ENCODE measurements around the gene KLF3.

KLF3 gene

GRCh38 chr4:38656111-38656510 lies 7.9 kb upstream of the KLF3 start:
- DNase-seq (ENCODE audit: low read depth), result no peak

DNA sequence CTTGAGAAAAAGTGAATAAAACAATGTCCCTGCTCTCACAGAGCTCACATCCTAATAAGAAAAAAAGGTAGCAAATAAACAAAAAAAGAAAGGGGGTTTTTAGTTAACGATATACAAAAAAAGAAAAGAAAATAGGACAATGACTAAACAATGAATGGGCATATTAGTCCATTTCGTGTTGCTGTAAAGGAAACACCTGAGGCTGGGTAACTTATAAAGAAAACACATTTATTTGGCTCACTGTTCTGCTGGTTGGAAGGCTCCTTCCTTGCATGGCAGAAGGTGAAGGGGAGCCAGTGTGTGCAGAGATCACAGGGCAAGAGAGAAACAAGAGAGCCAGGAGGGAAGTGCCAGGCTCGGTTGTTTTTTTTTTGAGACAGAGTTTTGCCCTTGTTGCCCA lies 4.7 kb upstream of the KLF3 start:
- DNase-seq (ENCODE audit: low read depth), result no peak

DNA sequence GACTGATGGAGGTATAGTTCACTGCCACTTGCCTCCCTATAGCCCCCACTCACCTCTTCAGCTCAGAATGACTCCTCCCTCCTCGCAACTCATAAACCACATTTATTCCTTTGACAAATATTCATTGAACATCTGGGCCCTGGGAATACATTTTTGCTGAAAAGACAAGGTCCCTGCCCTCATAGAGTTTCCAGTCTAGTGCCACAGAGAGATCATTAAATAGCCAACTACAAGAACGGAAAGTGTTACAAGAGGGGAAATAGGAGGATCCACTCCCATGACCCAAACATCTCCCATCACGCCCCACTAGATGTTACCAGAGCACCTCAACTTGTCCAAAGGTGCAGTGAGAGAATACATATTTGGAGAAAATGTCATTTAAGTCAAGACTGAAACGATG lies 3.2 kb upstream of the KLF3 start:
- no peak for DNase-seq (ENCODE audit: low read depth)

- no peak for DNase-seq (ENCODE audit: low read depth)
These were observed 2.6 kb upstream of the KLF3 start for GRCh38 chr4:38661371-38661770.

DNA sequence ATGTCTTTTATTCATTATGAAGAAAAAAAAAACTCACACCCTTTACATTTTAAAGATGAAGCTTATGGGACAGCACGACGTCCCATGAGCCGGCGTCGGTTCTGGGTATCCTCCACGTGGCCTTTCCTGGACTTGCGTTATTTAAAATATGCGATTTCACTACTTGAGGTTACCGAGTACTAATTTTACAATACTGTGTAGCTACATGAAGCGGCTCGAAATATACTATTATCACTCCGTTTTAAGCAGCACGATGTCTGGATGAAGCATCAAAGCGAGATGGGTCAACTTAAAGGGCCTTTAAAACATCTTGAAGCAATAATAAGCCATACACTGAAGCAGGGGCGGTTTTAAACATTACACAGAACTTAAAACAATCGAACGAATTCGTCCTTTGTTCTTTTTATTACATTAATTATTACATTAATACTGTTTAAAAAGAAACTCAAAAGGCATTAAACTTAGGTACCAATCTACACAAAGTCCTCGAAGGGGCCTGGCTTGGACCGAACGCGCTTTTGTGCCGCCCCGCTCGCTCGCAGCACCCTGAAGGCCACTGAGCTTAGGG lies 1.4 kb upstream of the KLF3 start:
- DNase-seq (ENCODE audit: low read depth), result no peak

GRCh38 chr4:38663090-38663800 lies 754 bp upstream of the KLF3 start:
- DNase-seq (ENCODE audit: low read depth), result no peak

- no peak for DNase-seq (ENCODE audit: low read depth)
These were observed 855 bp downstream of the KLF3 start for GRCh38 chr4:38664706-38665401.

DNA sequence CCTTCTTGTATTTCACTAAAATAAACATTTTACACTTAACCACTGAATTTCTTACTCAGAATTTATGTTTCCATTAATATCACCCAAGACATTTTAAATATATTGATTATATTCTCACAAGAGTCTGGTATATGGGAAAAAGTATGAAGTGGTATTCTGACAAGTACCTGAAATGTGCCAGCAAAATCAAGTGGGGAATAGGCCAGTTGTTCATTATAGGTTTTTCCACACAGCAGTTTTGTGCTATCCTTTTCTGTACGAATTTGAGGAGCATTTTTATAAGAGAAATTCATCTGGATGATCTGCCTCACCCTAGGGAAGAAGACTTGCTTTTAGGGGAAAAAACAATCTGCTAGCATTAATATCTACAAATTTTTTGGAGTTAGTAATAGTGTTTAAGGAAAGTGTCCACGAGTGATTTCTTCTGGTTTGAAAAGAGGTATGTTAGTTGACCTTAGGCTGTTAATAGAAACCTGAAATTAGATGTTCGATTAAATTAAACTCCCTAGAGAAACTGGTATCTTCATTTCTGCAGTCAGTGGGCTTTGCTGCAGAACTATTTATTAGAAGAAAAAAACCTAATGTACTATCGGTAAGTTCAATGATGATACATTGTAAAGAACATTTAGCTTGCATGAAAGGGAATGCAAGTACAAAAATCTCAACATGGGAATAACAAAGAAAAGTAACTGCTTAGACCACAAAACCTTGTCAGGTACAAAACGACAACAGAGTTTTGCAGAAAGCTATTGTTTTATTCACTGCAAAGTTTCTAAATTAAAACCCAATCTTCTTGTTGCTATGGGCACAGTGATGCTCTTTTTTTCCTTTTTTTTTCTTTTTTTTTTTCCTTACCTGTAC lies 1.8 kb downstream of the KLF3 start:
- no peak for DNase-seq (ENCODE audit: low read depth)

DNA sequence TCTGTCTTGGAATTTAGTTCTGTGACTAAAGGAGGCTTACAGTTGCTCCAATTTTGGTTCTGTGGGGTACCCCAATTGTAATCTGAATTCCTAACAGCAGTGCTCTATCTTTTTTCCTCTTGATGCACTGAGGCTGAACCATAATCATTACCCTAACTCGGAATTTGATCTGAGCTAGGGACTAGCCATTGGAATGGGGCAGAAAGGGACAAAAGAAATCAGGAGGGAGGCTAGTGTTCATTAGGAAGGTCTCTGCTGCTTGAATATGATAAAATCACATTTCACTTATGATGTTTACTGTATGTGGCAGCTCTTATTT lies 2.7 kb downstream of the KLF3 start:
- DNase-seq (ENCODE audit: low read depth), result no peak

- peak; percentile 96 for DNase-seq (ENCODE audit: low read depth)
These were observed 3.3 kb downstream of the KLF3 start for GRCh38 chr4:38667085-38667893.

DNA sequence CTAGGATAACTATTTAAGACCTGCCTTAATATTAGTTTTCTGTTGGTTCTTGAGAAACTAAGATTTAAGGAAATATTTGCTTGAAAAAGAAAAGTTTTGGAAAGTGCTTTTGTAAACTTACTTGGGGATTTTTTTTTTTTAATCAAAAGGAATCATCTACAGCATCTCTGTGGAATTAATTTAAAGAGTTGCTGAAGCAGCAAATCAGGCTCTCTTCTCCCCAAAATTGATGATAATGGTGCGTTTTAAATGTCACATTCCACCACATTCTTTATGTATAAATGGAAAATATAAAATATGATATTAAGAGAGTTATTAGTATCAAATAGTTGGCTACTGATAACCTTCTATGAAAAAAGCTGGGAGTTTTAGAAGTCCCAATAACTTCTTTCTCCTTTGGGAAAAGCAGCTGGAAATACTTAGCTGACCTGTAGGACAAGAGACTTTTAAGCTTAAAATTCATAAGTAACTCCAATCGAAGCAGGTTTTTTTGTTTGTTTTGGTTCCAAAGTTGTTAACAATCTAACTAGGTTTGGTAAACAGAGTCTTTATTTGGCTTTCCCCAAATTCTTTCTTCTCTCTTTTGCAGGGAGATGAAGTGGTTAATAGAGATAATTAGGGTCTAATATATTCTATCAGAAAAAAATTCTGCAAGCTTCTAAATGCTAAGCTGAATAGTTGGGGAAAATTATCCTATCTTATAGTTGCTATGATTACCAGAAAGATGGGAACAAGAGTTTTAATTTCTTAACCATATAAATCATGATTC lies 4.4 kb downstream of the KLF3 start:
- DNase-seq (ENCODE audit: low read depth), result no peak

- no peak for DNase-seq (ENCODE audit: low read depth)
These were observed 5.2 kb downstream of the KLF3 start for GRCh38 chr4:38669208-38669607.

DNA sequence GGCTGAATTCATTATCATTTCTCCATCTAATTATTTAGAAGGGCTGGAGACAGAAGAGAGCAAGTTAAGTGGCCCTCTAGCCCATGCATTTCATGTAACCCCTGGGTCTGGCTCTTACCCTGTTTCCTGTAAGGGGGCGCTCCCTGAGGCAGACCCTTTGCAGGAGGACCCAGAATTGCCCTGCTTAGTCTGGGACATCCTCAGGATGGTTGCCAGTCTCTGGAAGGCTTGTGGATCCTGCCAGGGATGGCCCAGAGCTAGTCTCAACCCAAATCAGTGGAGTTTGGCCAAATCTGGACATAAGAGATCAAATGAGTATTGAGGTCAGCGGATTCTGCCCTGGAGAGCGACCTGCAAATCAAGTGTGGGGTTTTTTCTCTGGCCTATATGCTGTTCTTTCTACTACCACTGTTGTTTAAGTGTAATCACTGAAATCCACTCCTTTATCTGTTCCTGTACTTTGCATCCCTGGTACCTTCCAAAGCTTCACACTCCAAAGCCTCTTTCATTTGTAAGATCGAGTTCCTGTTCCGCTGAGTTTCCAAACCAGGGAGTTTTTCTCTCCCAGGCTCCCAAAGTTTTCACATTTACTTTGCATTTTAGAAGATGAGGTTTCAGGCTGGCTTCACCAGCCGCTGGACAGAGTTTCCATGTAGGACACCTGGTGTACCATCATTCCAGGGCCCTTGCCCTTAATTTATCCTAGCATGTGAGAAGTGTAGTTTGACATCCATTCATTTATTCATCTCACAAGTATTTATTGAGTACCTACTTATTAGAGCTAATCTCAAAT lies 6.3 kb downstream of the KLF3 start:
- no peak for DNase-seq (ENCODE audit: low read depth)

DNA sequence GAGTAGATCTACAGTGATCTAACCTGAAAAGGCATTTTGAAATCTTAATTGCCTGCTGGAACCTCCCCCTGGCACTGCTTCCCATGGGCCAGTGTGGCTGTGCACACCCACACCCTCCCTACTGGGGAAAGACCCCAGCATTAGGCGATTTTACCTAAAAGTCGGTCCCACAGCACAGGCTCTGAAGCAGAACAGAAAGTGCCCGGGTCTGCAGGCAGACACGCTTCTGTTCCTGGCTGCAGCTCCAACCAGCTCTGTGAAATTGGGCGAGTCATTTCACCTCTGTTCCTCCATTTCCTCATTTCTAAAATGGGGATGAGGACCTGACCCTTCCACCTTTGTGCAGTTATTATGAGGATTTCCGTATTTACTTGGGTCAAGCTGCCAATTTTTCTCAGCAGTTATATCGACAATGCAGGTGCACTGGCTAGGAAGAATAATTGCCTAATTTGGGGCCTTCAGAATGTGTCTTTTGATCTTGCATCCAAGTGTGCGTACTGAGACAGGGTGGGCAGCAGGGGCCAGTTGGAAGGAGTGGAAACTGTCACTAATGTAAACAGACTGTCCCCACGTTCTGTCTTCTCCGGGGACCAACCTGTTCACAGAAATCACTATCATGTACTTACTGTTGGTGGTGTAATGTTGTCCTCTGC lies 7.1 kb downstream of the KLF3 start:
- no peak for DNase-seq (ENCODE audit: low read depth)

DNA sequence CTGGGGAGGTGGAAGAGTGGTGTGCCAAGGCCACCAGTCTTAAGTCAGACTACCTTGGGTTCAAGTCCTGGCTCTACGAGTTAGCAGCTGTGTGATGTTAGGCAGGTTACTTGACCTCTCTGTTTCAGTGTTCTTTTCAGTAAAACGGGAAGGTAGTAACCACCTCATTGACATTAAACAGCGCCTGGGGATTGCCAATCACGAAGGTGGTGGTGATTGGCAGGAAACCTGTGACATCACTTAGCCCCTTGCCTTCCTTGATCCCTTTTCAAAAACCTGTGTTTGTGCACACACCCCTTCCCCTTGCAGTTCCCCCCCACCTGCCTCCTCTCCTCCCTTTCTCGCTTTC lies 7.6 kb downstream of the KLF3 start:
- no peak for DNase-seq (ENCODE audit: low read depth)

DNA sequence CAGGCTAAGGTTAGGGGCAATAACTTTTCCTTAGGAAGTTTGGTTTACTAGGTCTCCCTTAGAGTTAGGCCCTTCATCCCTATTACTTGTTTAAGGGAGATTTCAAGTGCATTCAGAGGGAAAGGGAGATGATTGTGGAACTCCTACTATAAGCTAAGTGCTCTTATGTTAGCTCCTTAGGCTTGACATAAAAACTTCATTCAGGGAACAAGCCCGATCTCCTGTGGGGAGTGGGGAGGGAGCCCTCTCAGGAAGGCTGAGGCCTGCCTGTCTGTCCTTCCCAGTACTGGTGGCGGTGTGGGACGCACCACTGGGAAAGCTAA lies 8.0 kb downstream of the KLF3 start:
- no peak for DNase-seq (ENCODE audit: low read depth)

DNA sequence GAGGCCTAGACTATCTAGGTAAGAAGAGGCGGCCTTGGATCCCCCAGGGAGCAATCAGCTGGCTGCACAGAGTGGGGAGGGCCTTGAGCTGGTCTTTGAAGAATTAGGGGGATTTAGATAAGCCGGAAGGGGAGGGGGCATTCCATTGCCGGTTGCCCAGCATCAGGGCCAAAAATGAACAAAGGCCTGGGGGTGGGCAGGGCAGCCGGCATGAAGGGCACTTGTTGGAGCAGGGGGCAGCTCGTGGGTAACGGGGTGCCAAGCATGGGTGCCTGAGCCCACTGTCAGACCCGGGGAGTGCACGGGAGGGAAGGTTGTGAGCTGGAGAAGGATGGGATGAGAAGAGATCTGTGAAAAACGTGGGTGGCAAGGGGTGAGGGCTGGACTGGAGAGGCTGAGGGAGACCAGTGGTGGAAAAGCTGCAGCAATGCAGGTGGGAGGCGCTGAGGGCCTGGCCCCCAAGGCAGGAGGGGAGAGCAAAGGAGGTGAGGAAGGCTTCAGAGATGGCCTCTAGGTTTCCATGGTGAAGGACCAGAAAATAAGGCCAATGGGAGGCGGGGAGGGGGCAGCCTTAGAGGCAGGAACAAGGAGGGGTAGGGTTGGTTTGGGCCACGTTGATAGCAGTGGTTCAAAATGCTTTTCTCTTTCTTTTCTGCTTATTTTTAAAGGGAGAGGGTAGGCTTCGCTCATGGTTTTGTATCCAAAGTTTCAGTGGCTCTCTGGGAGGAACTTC lies 8.6 kb downstream of the KLF3 start:
- DNase-seq (ENCODE audit: low read depth), result no peak

GRCh38 chr4:38673130-38673978 lies 9.4 kb downstream of the KLF3 start:
- DNase-seq (ENCODE audit: low read depth), result no peak
